OCI-LY3 (cell line): ENCODE measurements around the gene MBP.

Source experiments
- CTCF ChIP-seq: fragments of 200-600, 300-600 bp; sonication (generic); IDR thresholded peaks from 2 replicates; pipeline ENCODE4 v1.5.1; 2014; ENCODE audit warnings: antibody characterized with exemption, low read length, low read depth
- EZH2phosphoT487 ChIP-seq: fragments of 200-600 bp; shearing (Covaris generic); IDR thresholded peaks from 2 replicates; pipeline ENCODE4 v1.6.1; 2018; ENCODE audit warnings: antibody characterized with exemption, mixed run types, low read depth

- TF ChIP-seq EZH2phosphoT487 (no peak), CTCF (no peak)
Measured at GRCh38 chr18:77114415-77115191, 18.0 kb downstream of the MBP start.
